HL-60/S4 treated with phorbol 12-myristate 13-acetate at 8.2 ng/mL for 4 days and 3 days (cell line): Measurements from ENCODE around the gene MAGEC2.

Experiments
- in situ Hi-C: fragments of 300-500 bp; cut with MboI; formaldehyde crosslinking; loops from 2 replicates; pipeline ENCODE4 v1.15.0; 2022; ENCODE audit warnings: low sequenced_read_pairs

MAGEC2 gene, protein sequence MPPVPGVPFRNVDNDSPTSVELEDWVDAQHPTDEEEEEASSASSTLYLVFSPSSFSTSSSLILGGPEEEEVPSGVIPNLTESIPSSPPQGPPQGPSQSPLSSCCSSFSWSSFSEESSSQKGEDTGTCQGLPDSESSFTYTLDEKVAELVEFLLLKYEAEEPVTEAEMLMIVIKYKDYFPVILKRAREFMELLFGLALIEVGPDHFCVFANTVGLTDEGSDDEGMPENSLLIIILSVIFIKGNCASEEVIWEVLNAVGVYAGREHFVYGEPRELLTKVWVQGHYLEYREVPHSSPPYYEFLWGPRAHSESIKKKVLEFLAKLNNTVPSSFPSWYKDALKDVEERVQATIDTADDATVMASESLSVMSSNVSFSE

DNA sequence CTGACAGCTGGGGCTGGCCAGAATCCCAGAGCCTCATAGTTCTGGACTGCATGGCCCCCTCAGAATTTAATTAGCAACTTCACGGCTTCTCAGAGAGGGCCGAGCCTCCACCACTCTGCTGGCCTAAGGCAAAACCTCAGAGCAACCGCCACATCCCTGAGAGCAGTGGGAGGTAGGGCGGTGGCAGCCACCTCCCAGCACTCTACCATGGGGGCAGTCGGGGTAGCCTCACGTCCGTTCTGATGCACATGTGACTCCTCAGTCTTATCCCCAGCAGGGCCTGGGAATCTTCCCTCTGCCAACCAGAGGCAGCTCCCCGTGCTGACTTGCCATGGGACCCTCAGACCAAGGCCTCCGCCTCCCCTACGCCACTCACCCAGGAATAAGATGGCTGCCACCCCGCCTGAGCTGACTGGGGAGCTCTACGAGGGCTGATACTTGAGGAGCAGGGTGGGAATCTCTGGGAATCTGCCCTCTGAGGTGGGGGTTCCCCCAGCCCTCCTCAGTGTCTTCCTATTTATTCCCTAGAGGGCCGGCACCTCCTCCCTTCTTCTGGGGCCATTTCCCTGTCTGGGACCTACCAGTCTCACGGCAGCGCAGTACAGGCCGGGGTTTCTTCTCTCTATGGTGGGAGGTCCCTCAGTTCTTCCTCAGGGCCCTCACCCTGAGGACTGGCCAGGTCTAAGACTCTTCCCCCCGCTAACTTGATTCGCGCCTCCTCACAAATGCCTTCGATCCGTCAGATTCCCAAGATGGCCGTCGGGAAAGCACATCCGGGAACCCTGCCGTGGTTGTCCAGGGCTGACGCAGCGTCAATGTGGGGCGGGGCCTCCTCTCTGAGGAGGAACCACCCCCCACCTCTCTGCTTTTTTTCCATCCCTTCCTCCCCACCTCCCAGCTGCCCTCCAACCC is at the start of gene MAGEC2:
Gene MAGEC2, minus strand, starts transcription at position 769 of the 912 bp plus-strand sequence. CDS start 1,303 bp downstream, outside the sequence.
- in situ Hi-C loops = no loop called here

GRCh38 chrX:142251680-142252079 is 46.6 kb upstream of the MAGEC2 start:
- in situ Hi-C loops = no loop called here

DNA sequence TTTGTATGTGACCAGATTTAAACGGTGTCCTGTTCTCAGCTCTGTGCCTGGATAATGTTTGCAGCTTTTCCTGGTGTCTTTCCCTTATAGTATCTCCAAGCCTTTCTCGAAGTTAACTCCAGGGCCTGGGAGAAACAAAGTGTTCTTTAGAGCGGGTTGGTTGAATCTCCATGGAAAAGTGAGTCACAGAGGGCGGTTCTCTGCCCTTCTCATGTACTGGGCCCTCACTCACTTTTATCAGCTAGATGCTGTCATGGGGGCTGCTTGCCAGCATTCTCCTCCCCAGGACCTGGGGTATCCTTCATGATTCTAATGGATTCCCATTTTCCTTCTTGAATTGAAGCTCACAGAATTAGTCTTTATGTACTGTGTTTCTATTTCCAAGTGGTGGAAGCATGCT is 46.1 kb upstream of the MAGEC2 start:
- in situ Hi-C loops = no loop called here

DNA sequence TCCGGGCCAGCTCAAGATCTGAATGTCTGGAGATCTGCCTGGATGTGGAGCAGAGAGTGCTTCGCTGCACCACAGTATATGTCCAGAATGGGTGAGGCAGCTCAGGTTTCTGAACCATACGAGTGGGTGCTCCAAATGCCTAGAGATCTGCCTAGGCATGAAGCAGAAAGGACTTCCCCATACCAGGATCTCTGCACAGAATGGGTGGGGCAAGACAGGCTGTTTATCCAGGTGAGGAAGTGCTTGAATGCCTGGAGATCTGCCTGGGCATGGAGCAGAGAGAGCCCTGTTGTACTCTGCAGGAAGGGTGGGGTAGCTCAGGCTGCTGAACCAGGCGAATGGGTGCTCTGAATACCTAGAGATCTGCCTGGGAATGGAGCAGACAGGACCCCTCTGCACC is 45.4 kb upstream of the MAGEC2 start:
- in situ Hi-C loops = no loop called here

DNA sequence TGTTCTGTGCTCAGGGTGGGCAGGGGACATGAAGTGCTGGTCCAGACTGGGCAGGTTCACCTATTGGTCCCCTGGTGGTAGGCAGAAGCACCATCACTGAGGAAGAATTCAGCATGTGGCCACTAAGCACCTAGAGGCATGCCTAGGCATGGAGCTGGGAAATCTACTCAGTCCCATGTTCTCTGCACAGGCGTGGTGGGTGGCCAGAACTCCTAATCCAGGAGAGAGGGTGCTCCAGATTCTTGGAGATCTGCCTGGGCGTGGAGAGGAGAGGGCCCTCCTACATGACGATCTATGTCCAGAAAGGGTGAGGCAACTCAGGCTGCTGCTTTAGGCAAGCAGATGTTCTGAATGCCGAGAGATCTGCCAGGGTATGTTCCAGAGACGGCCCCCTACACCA is 44.6 kb upstream of the MAGEC2 start:
- in situ Hi-C loops = no loop called here

- in situ Hi-C loops = no loop called here
These were observed 39.5 kb upstream of the MAGEC2 start for GRCh38 chrX:142244568-142244967.

DNA sequence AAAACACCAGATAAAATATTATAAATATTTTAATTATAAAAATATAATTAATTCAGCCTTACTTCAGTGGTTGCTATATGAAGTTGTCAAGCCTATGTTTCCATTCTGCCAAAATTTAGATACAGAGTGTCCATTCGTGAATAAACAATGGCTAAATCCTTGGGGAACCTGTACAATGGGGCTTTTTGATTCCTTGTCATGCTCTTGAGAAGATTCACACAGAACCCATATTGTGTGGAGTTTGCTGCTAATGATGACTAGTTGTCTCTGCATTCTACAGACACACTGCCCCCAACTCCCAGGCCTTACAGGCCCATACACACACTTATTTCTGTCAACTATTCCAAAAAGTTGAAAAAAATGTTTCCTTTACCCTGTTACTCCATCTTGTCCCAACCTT is 33.4 kb upstream of the MAGEC2 start:
- in situ Hi-C loops = no loop called here

DNA sequence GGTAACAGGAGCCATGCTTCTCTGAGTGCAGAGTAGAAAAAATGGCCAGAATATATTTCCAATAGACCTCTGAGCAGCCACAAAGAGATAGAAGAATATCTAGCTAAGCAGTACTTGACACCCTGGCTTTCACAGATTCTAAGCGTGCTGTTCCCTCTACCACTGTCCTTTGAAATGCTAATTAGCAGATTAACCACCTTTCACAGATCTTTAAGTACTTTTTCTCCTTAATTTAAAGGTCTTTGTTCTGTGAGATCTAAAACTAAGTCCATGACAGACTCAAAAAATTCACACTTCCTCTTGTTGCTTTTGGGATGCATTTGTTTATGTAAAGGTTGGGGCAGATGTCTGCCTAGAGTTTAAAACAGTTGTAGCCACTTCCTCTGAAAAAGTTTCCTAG is 28.3 kb upstream of the MAGEC2 start:
- in situ Hi-C loops = no loop called here

DNA sequence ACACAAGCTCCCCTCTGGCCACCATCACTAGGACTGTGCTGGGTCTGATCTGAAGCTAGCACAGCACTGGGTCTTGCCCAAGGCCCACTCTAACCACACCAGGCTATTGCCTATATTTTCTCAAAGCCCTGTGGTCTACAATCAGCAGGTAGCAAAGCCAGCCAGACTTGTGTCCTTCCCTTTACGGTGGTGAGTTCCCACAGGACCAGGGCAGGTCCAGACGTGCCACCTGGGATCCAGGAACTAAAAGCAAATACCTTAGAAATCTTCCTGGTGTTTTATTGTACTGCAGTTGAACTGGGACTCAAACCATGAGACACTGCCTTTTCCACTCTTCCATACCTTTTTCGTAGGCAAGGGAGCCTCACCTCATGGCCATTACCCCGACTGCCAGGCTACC is 9.0 kb upstream of the MAGEC2 start:
- in situ Hi-C loops = no loop called here

GRCh38 chrX:142201113-142201512 is 4.0 kb downstream of the MAGEC2 start:
- in situ Hi-C loops = no loop called here

- in situ Hi-C loops = no loop called here
These were observed 19.0 kb downstream of the MAGEC2 start for GRCh38 chrX:142186103-142186502.

- in situ Hi-C loops = no loop called here
These were observed 20.1 kb downstream of the MAGEC2 start for GRCh38 chrX:142184756-142185602.

DNA sequence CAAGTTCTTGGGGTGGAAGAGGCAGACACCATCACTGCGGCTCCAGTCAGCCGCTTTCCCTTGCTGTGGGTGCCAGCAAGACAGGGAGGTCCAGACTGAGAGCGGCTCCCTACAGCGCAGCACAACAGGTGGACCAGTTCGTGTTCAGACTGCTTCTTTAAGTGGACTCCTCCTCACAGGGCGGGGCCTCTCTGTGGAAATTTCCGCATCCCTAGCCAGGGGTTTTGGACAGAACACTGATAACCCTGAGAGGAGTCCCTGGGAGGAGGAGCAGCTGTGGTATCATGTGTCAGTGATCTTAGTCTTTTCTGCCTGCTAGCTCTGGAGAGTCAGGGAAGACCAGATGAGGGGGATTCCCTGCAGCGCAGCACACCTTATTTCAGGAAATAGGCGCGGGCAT is 48.5 kb downstream of the MAGEC2 start:
- in situ Hi-C loops = no loop called here
